GM15510 (cell line): ENCODE measurements around the gene ABR.

Experiments
- POLR2A ChIP-seq: IDR thresholded peaks from 3 replicates; pipeline ENCODE4 v1.6.1; 2011; ENCODE audit warnings: borderline replicate concordance; ENCODE audit not compliant: insufficient read length; ENCODE audit errors: extremely low read depth

The ABR gene

GRCh38 chr17:1109606-1110540 is 69.9 kb downstream of the ABR start:
- TF ChIP-seq POLR2A = no peak

- TF ChIP-seq POLR2A = no peak
These were observed 70.8 kb downstream of the ABR start for GRCh38 chr17:1108765-1109605.

DNA sequence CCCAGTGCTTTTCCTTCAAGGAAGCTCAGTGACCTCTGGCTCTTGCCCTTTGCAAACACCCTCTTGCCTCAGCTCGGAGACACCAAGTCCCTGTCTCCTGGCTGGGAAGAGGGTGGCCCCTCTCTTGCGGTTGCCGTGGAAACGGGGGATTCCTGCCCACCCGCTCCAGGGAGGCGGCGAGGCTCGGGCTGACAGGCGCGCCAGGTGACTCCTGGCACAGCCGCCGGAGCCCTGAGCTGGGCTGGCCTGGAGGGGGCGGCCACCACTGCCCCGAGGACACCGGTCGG is 71.4 kb downstream of the ABR start:
- TF ChIP-seq POLR2A = no peak

DNA sequence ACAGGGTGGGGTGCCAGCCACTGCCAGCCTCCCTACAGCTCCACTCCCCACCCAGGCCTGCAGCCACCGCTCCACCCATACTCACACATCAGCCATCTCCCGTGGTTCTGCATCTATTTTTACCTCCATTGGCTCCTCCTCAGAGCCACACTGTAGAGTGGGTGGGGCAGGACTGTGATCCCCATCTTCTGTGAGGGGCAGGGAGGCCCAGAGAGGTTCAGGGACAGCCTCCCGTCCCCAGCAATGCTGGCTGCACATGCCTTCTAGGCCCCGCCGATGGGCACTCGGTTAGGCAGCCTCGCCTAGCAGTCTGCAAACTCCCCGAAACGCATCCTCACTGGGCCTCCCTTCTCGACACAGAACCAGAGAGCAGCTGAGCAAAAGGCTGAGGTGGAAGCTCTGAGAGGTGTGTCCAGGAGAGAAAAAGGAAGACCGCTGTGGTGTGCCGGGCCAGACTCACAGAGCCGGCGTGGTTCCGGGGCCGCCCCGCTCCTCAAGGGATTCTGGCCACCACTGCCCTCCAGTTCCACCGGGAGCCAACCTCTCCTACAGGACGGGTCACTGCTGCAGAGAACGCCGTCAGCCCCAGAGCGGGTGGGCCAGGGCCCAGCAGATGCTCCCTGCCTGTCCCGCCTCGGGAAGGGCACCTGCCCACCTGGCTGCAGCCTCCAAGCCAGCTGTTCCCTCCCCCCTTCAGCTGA is 71.9 kb downstream of the ABR start:
- no peak for TF ChIP-seq POLR2A

GRCh38 chr17:1107083-1107776 is 72.6 kb downstream of the ABR start:
- no peak for TF ChIP-seq POLR2A

GRCh38 chr17:1104222-1104621 is 75.6 kb downstream of the ABR start:
- no peak for TF ChIP-seq POLR2A

DNA sequence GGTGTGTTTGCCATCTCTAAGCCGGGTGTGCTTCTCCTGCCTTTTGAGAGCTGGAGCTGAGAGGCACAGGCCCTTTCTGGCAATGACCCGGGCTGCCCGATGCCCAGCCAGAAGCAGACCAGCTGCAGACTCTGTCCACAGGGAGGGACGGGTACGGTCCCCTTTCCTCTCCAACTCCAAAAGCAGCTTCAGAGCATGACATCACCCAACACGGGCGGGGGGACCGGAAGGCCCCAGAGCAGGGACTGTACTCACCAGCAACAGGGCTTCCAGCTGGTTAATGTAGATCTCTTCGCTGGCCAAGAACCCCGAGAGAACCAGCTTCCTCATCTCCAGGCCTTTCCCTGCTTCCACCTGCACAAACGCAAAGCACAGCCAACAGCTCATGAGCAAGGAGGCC is 79.4 kb downstream of the ABR start:
- no peak for TF ChIP-seq POLR2A

GRCh38 chr17:1099242-1099641 is 80.5 kb downstream of the ABR start:
- TF ChIP-seq POLR2A = no peak

GRCh38 chr17:1096215-1096614 is 83.6 kb downstream of the ABR start:
- TF ChIP-seq POLR2A = no peak

DNA sequence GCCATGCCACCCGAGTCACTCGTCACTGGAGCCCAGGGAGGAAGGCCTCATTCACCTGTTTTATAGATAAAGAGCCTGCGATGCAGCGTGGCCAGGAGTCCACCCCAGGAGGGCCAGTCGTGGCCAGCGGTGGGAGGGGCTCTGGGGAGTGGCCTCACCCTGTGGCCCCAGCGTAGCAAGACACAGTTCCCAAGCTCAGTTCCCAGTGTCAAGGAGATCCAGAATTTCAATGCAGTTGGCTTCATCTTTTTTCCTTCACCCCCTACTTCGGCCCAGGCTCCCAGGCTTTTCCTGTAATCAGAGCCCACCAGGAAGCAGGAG is 84.0 kb downstream of the ABR start:
- no peak for TF ChIP-seq POLR2A

DNA sequence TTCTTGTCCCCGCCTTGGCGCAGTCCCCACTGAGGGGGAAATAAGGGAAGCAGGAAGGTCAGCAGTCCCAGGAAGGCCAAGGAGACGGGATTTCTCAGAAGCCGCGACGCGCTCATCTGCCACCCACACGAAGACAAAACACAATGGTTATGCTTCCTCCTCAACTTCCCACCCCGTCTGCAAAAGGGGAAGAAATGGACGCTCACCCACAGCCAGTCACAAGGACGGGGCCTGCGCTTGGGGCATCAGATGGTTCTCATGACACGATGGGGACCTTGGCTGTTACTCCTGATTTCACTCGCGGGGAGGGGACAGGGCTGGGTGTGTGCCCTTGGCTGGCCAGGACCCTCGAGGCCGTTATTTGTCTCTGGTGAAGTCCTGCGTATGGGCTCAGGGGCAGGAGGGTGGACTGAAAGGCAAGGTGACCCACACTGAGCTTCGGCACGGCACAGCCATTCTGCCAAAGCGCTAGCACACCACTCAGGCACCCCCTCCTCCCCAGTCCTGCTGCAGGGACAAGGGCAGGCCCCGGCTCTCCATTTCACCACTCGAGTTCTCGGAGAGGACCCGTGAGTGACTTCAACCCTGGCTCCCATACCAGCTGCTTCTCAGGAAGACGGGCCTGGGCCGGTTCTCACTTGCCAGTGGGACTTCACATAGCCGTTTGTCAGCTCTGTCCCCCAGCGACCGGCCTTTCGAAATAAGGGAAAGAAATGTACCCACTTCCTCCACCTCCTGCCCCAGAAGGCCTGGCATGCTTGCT is 84.5 kb downstream of the ABR start:
- no peak for TF ChIP-seq POLR2A

DNA sequence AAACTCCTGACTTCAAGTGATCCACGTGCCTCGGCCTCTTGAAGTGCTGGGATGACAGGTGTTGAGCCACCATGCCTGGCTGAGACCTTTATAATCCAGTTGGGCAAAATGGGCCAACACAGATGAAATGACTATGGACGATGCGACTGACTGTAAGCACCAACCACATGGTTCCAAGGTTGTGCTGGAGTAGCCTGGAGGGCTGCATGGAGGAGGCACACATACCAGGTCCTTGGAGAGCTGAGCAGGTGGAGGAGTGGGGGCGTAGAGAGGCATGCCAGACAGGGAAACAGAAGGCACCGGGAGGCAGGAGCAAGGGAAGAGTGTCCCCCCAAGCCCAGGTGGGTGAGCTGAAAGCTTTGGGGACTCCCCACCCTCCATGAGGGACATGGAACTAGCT is 85.2 kb downstream of the ABR start:
- TF ChIP-seq POLR2A = no peak

GRCh38 chr17:1091900-1092299 is 87.9 kb downstream of the ABR start:
- no peak for TF ChIP-seq POLR2A

DNA sequence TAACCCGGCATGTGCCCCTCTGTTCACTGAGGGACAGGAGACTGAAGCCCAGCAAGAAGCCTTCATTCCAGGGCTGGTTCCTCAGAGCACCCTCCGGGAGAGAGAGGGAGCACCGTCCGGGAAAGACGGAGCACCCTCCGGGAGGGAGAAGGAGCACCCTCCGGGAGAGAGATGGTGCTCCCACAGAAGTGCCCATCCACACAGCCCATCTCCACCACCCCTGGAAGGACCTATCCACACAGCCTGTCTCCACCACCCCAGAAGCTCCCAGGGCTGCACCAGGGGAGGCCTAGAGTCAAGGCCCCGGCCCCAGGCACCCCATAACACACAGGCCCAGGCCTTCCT is 88.6 kb downstream of the ABR start:
- no peak for TF ChIP-seq POLR2A
